UCSD-AML1 (cell line): Measurements from ENCODE around the gene HOXB5.
A peak's percentile ranks its signal among the peaks of the same experiment; 100 is the strongest.

ENCODE experiments used
- DNase-seq: peaks from one replicate; lab custom pipeline; 2025; ENCODE audit not compliant: unreplicated experiment; lab: John Stamatoyannopoulos, UW

Gene HOXB5

DNA sequence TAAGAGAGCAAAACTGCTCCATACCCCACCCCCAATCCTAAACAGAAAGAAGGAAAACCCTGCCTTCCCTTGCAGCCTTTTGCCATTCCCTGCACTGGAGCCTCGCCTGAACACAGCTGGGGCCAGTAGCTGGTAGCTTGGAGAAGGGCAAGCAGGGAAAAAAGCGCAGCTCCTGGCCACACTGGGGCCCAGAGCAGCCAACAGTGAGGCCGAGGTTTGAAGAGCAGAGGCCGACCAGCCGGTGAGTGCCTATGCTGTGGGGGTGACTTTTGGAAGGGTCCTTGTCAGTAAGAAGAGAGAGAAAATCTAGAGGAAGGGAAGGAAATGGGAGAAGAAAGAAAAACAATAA, 35.8 kb upstream of the HOXB5 start:
- DNase-seq, result no peak

DNA sequence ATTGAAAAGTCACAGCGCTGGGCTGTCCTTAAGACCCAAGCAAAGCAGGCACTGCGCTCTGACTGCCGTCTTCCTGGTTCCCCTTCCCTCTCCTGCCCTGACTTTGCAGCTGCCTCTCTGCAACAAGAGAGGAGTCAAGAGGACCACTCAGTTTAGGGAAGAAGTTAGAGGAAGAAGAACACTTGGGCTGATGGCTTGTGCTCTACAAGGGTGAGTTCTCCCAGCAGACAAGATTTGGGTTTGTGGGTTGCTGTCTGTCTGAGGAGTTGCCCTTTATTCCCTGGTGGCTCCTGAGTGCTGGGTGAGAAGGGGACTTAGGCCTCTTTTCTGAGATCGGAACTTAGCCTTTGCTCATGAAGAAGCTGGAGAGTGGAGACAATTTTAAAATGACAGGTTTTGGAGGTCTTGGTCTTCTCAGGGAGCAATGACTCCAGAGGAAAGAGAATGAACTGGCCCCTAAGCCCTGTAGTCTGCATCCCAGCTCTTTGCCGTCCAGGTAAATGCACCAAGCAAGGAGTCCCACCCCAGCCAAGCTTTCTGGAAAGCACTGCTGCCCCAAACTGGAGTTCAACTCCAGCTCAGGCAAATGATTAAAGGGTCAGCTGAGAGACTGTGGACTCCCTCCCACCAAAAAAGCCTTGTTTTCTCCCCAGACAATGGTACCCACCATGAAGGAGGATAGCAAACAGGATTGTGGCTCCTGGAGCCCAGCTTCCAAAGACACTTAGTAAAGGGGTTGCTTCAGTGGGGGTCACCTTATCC, 35.3 kb upstream of the HOXB5 start:
- DNase-seq, result no peak

DNA sequence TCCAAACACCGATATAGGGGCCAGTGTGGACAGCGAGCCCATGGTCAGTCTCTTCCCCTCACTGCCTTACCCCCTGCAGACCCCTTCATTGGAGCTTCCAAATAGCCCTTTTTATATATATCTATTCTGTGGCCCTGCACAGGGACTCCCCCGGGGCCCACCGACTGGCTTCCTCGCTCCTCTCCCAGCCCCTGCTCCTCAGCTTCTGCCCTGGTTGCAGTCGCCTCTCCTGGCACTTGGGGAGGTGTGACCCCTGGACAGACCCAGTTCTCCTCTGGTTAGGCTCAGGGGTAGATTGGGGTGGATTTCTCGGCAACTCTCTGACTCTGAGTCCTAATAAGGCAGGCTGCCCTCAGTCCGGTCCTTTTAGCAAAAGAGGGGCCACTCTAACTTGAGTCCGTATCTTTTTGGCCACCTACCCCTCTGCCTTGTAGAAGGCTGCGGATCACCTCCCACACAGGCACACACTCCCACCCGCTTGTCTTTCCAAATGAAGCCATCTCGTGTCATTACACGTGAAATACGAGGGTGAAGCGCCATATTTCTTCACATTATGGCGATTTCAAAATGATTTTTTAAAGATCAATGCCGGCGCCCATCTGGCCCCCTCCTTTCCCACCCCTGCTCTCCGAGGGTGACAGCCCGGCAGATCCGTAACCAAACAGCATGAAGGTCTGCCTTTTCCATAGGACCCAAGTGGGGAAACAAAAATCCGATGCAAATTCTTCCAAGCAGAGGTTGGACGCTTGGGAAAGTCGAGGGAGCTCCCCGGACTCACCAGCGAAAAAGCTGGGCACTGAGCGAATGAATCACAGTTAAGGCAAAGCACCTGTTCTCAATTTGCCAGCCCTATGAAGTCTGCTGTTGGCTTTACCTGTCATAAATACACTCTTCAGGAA, 34.3 kb upstream of the HOXB5 start:
- no peak for DNase-seq

DNA sequence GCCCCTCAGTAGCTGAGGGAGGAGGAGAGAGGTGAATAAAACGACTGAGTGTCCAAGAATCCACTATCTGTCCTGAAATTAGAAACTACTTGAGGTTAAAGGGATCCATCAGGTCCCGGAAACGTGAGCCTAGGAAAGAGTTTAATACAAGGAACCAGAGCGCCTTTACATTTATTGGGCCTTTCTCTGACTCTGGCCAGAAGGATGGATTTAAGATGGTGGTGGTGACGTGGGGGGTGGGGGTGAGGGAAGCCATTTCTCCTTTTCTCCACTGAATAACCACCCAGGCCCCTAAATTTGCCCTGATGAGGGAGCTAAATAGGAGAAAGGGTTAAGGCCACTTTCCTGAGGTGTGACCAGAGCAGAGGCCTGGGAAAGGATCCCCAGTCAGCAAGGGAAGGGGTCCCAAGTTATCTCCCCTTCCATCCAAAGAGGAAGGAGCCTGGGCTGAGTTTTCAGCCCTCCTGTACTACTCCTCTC, 33.6 kb upstream of the HOXB5 start:
- no peak for DNase-seq

DNA sequence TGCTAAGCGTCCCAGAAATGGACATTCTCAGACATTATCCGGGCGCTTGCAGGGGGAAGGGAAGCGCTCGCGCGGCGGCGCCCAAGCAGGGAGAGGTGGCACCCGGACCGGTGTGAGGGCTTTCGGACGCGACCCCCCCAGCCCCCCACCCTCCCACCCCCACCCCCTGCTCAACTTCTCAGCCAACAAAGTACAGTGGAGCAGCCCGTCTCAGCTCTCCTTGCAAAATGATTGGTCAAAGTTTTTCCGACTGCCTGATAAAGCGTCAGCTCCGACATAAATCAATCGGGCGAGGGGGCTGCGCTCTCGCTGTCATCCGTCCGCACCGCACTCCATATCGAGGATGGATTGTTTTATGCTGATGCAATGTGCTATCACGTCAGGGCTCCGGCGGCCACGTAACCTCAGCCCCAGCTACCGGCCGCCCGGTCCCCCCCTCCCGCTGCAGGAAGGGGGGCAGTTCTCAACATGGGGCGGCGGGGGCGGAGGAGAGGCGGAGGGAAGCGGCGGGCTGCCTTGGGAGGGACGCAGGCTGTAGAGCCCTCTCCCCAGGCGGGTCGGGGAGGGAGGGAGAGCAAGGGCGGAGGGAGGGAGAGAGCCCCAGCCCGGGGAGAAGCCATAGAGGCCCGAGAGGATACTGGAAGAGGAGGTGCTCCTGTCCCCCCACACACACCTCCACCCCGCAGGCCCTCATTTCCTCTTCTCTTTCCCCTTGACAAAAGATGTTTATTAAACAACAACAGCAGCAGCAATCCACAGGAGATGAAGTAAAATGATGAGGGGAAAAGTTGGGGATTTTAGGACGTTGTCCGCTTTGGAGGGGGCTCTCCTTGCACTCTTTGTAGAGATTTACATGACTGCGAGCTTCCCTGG, 32.9 kb upstream of the HOXB5 start, which contains the start of gene HOXB9:
Gene HOXB9 (minus strand): TSS at position 114 of the 873 bp plus-strand sequence. CDS start 89 bp downstream, at position 25.
- DNase-seq, result no peak

DNA sequence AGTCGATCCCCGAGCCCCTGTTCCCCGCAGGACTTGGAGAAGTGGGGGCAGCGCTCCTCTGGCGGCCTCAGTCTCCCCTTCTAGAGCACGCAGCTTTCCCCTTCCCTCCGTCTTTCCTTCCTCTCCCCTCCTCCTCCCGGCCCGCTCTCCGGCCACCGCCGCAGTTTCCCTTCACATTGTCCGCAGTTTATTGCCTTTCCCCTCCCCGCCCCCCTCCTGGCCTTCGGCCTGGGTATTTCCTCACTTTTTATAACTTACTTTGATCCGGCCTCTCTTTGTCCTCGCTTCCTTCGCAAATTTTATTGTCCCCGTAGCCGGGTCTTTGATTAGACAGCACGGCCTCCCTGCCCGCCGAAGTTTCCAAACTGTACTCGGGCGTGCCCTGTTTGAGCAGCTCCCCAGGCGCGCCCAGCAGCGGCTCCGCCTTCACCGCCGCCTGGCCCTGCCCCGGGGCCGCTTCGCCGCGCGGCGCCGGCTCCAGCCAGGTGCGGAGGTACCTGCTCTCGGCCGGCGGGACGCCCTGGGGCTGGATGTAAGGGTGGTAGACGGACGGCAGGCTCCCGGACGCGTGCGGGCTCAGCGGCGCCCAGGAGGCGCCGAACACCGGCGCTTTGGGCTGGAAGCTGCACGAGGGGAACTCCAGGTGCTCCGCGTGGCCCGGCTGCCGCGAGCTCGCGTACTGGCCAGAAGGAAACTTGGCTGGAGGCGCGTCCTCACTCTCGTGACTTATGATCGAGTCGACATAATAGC, 32.1 kb upstream of the HOXB5 start:
- no peak for DNase-seq

DNA sequence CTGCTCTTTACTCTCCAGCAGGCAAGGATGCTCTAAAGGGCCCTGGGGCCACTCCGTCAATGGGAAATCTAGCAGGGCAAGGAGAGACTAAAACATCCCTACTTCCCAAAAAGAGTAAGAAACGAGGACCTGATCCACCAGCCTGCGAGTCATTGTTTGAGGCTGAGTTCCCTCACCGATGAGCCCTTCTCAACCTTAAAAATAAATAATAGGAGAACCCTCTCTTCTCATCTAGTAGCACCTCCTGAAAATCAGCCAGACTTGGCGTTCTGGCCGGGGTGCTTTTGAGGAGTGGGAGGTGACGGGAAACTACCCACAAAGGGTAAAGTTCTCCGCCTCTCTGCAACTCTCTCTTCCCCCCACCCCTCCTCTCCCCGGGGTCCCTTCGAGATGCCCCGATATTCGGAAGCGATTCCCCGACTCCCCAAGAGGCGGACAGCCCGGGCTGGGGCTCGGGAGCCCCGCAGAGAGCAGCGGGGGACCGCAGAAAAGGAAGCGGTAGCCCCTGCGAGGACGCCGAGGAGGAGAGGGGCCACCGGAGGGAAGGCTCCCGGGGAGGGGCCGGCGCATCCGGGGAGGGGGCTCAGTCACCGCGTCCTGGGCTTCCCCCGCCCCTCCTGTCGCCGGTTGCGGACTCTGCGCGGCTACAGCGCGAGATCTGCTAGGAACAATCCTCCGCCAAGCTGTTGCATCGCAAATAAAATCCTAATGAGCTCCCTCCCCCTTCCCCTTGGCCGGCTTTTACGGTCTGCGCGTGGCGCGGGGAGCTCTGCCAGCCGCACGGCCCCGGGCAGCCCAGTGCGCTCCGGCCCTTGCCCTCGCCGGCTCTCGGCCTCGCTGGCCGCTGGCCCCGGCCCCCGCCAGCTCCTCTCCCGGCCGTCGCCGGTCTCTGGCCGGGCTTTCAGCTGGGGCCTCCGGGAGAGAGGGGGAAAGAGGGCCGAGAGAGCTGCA, 31.2 kb upstream of the HOXB5 start:
- no peak for DNase-seq

DNA sequence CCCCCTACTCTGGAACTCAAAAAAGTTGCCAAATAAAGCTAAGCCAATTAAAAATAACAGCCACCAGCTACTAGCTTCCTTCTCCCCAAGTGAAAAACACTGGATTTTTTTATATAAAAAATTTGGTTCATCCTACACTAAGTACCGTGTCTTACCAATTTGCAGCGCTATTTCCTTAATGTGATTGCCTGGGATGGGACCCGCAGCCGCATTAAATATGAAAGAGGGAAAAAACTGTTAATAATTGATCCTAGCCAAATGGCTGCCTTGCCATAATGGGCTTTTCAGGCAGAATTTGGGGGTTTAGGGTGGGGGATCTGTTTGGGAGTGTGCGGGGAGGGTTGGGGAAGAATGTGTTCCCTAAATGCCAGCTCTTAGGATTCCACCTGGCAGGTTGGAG, 30.5 kb upstream of the HOXB5 start:
- no peak for DNase-seq

DNA sequence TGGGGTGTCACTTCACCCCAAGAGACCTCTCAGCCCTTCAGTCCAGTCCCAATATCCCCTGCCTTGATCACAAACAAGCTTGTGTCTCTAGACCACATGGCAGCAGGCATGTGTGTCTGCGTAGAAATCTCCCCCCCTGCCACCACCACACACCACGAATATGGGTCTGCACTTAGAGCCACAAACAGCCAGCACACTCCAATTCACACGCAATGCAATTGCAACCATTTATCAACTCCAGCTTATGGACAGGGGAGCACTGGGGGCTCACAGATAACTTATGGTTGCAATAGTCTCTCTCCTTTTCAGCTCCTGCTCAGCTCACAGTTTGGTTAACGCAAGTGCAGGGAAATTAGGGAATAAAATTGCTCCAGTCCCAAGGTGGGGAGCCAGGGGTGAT, 30.0 kb upstream of the HOXB5 start:
- no peak for DNase-seq

DNA sequence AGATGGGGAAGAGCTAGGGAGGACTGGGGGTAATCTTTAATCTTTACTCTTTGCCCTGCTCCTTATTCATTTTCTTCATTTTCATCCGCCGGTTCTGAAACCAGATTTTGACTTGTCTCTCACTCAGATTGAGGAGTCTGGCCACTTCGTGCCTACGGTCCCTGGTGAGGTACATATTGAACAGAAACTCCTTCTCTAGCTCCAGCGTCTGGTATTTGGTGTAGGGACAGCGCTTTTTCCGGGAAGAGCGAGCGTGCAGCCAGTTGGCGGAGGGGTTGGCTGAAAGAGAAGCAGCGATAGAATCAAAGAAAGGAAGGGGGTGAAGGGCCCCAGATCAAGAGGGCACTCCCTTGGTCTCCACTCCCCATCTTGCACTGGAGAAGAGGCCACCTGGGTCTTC, 29.3 kb upstream of the HOXB5 start:
- no peak for DNase-seq

DNA sequence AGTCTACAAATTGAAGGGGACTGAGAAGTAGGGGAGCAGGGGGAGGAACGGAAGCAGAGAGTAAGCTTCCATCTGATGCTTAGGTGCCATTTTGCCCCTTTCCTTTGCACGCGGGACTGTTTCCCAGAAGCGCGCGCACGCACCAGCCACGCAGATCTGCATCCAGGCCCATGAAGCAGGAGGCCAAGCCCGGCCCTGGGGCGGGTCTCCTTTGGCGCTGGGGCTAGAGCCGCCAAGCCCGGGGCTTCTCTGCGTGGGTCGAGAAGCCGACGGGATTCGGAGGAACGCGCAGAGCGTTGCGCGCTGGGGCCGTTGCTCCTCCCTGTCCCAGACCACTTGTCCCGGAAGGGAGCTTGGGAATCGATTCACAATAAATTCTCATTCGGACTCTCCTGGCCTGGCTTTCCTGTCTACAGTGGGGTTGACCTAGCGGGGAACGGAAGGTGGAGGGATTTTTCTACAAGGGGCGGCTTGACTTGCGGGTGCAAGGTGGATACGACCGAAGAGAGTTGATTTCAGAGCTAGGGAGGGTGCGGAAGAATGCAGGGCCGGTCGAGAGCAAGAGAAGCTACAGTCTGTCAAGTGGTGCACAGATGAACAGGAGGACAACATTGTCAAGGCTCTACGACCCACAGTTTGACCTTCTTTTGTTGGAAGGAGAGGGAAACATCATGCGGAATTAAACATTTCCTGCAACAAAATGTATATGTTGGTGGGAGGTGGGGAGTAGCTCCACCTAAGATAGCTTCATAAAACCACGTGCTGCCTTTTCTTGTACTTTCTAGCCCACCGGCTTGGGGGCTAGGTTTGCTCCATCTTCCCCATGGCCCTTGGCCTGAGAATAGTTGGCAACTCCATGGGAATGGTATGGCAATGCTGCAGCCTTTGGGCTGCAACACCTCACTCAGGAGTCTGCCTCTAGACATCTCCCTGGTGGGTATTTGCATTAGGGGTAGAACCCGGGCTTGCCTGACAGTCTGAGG, 28.1 kb upstream of the HOXB5 start:
- DNase-seq, result no peak

DNA sequence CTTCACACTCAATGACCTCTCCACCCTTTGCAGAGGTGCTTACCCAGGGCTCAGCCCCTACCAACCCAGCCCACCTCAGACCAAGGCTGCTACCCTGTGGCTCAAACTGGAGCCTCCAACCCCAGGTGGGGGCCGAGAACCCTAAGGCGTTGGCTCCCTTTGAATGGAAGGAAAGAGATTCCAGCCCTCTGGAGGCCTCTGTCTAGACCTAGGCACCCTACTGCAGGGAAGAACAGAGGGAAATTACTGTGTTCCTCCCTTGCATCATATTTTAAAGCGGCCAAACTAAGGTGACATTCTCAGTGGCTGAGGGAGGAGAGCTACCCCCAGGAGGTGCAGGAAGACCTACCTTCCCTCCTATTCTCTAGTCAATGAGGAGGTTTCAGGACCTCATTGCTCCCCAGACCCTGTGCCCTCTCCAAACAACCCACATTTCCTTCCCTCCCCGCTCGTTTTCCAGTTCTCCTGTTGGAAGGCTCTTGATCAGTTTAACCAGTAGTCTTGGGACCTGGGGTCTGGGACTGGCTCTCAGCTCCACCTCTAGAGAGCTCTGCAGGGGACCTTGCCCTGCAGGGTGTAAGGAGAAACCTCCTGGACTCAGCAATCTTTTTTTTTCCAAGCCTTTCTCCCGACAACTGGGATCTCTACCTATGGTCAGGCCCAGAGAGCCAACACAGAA, 27.0 kb upstream of the HOXB5 start:
- DNase-seq, result no peak

DNA sequence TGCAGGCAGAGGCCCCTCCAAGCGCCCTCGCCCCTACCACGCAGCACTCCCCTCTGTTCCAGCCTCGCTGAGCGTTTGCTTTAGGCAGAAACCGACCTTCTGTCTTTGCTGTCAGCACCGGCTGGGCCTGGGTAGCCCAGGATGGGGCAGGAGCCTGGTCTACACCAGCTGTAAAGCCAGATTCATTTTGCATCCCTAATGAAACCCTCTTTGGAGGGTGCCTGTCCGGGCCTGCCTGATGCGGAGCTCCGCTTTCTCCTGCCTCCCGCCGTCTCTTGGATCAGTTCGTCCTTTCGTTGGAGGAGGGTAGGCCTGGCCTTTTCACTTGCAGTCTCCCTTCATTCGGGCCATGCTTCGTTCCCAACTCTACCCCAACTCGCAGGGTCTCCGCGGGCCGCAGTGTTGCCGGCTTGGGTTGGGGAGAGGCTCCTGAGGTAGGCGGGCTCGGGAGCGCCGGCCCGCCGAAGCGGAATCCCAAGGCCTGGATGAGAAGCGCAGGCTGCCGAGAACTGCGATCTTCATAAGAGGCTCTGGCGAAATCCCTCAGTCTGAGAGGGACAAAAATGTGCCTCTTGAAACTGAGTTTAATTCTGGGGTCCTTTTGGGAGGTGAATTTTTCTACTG, 26.4 kb upstream of the HOXB5 start:
- DNase-seq, result no peak

DNA sequence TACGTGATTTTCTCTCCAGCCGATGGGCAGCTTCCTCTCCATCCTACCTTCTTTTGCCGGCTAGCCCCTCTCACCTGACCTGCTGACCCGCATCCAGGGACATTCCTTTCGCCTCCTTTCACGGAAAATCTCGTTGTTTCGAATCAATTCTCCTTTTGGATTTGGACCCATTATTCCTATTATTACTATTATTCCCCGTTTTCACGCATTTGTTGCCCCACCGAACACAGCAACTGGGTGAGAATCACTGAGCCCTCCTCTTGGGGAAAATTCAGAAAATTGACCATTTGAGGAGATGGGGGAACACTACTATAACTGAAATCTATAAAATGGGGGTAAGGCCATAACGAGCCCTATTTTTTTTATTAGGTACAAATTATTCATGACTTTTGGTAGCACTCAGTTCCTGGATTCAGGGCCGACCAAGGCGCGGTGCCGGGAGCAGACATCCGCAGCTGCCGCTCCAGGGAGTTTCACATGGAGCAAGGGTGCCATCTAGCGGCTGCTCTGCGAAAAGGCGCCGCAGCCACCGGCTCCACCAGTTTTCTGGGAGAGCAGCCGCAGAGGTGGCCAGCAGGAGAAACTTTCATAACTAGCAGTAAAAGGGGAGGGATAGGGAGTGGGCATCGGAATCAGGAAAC, 24.8 kb upstream of the HOXB5 start:
- DNase-seq, result peak; percentile 80

DNA sequence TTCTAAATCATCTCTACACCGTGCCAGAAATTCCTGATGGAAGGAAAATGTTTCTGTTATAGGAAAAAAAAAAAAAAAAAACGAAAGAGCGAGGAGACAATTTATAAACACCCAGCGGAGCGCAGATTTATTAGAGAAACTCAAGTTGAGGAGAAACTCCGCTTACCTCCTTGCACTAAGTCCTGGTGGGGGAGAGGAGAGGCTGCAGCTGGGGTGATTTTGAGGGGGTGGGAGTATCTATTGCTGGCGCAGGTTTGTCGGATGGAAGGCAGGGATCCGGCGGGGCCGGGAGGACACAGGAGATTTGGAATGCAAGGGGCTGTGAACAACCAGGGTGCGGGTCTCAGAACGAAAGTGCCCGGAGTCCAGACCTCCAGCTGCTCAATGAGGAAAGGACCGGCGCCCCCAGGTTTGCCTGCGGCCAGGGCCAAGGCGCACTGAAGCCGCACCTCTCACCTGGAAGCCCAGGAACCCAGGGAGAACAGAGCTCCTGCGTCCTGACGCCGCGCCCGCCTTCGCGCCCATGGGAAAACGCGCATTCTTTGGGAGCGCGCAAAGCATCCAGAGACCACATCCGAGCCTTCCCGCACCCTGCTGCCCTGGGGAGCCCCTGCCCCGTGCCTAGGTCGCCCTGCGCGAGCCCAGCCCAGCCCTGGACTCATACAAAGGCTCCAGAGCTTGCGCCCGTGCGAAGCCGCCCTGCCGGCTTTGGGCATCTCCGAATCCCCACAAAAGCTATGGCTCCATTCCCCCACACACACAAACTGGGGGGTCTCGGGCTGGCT, 24.1 kb upstream of the HOXB5 start:
- DNase-seq, result no peak
